Panc1 (cell line): ENCODE results near the gene ZNF222. TPM values are rescaled to one million over a fixed set of nuclear protein-coding genes. Genes with fewer than 3 reads are reported as not detected.
A peak's percentile ranks its signal among the peaks of the same experiment; 100 is the strongest.

ENCODE experiments used
- ATAC-seq: fragments of 200-7000 bp; cut with Tn5 transposase; 2 replicates; pipeline ENCODE4 v1.9.1; 2020; ENCODE audit warnings: mild to moderate bottlenecking, moderate library complexity
- BruUV-seq: library from RNA; stranded (reverse); fragments of 400-500 nt; replicated peaks from 2 replicates; lab custom pipeline; 2021; lab: Mats Ljungman, UMichigan
- CTCF ChIA-PET: fragments of 300-600 bp; sonication (Branson Sonifier 250); formaldehyde crosslinking; loops from one replicate; lab custom pipeline; 2022; ENCODE audit warnings: antibody characterized with exemption; lab: Charles Lee
- POLR2A ChIA-PET: fragments of 300-600 bp; sonication (Branson Sonifier 250); formaldehyde crosslinking; loops from one replicate; lab custom pipeline; 2022; ENCODE audit warnings: antibody characterized with exemption; lab: Charles Lee
- DNase-seq: peaks from one replicate; pipeline ENCODE4 v3.0.0-alpha.2; 2010; ENCODE audit warnings: low read depth, low spot score
- H3K27ac ChIP-seq: 2 replicates; pipeline ENCODE4 v1.5.1; 2011; ENCODE audit warnings: mild to moderate bottlenecking, low read length, inconsistent platforms
- H3K27me3 ChIP-seq: fragments of 200-500 bp; sonication (Bioruptor generic); 2 replicates; pipeline ENCODE4 v1.6.0; 2014; ENCODE audit warnings: low read length, inconsistent platforms; ENCODE audit not compliant: control insufficient read depth, insufficient read depth
- H3K36me3 ChIP-seq: fragments of 200-500 bp; sonication (Bioruptor generic); 2 replicates; pipeline ENCODE4 v1.5.1; 2014; ENCODE audit warnings: inconsistent platforms, mild to moderate bottlenecking, low read length, moderate library complexity; ENCODE audit not compliant: control insufficient read depth, insufficient read depth
- H3K4me1 ChIP-seq: 2 replicates; pipeline ENCODE4 v1.5.1; 2011; ENCODE audit warnings: inconsistent platforms, mild to moderate bottlenecking, low read length, moderate library complexity; ENCODE audit not compliant: control insufficient read depth, insufficient read depth
- H3K4me3 ChIP-seq, 2 experiments: 2 replicates each; pipeline ENCODE4 v1.5.1; 2011 to 2012; ENCODE audit warnings: low read depth in 2 of 2, low read length in 2 of 2, mild to moderate bottlenecking in 2 of 2, inconsistent platforms in 1 of 2, moderate library complexity in 1 of 2
- H3K9me3 ChIP-seq: fragments of 200-500 bp; sonication (Bioruptor generic); 2 replicates; pipeline ENCODE4 v1.5.1; 2014; ENCODE audit warnings: low read depth, mild to moderate bottlenecking, inconsistent platforms, low read length, moderate library complexity; ENCODE audit not compliant: control insufficient read depth, insufficient read depth
- POLR2AphosphoS5 ChIP-seq: IDR thresholded peaks from 2 replicates; pipeline ENCODE4 v1.6.1; 2012; ENCODE audit warnings: mild to moderate bottlenecking, low read depth, low read length, moderate library complexity
- SIN3A ChIP-seq: IDR thresholded peaks from 2 replicates; pipeline ENCODE4 v1.6.1; 2012; ENCODE audit warnings: low read depth, mild to moderate bottlenecking, low read length, moderate library complexity, borderline replicate concordance; ENCODE audit not compliant: insufficient read depth
- TCF7L2 ChIP-seq: IDR thresholded peaks from 2 replicates; pipeline ENCODE4 v1.6.1; 2011; ENCODE audit warnings: mild to moderate bottlenecking, low read depth, low read length, inconsistent platforms
- in situ Hi-C: cut with HindIII; loops from 2 replicates; pipeline ENCODE4 v1.10.0; 2016; ENCODE audit warnings: low sequenced_read_pairs, low pct_unique_long_range_greater_than_20kb
- intact Hi-C: fragments of 100-400 bp; cut with micrococcal nuclease; formaldehyde crosslinking; loops from one replicate; pipeline ENCODE4 v1.10.0; 2022; ENCODE audit not compliant: unreplicated experiment
- total RNA-seq: library from RNA; stranded (reverse); gene quantifications from one replicate; pipeline ENCODE4 v1.2.1, GENCODE V29; 2021; ENCODE audit not compliant: unreplicated experiment
- TF ChIP-seq, protein P1 (sequence below): fragments of 450-650 bp; IDR thresholded peaks from 2 replicates; pipeline ENCODE4 v1.5.1; 2017; ENCODE audit warnings: mild to moderate bottlenecking
- TF ChIP-seq, protein P2 (sequence below), 2 experiments: IDR thresholded peaks; 2 replicates each; pipeline ENCODE4 v1.6.1; 2011 to 2012; ENCODE audit warnings: low read depth in 2 of 2, control low read depth in 1 of 2, low read length in 1 of 2, mild to moderate bottlenecking in 1 of 2, moderate library complexity in 1 of 2; ENCODE audit not compliant: insufficient read depth in 1 of 2

Gene ZNF222
- total RNA-seq, 1 experiment from 2014 or later: 3.1 TPM

- ChIA-PET CTCF (no interaction called here), POLR2A (interaction anchor here (0.7 kb wide), 1 partner anchor 450 kb away, joined by 4 read pairs; no protein-coding TSS in a partner anchor)
- Histone ChIP-seq H3K36me3 (no peaks in the 10 kb centered on the region), H3K4me1 (no peaks in the 10 kb centered on the region), H3K27ac (peak overlapping the region; percentile 78), H3K4me3 (peak overlapping the region; percentile 65 to 82), H3K27me3 (no peaks in the 10 kb centered on the region), H3K9me3 (peaks cover 2% of the 10 kb centered on the region; the same call in 1 of the 2 replicates)
- peak; percentile 54 for ATAC-seq
- TSS peak; percentile 80 for BruUV-seq
- TF ChIP-seq, protein P1, sequence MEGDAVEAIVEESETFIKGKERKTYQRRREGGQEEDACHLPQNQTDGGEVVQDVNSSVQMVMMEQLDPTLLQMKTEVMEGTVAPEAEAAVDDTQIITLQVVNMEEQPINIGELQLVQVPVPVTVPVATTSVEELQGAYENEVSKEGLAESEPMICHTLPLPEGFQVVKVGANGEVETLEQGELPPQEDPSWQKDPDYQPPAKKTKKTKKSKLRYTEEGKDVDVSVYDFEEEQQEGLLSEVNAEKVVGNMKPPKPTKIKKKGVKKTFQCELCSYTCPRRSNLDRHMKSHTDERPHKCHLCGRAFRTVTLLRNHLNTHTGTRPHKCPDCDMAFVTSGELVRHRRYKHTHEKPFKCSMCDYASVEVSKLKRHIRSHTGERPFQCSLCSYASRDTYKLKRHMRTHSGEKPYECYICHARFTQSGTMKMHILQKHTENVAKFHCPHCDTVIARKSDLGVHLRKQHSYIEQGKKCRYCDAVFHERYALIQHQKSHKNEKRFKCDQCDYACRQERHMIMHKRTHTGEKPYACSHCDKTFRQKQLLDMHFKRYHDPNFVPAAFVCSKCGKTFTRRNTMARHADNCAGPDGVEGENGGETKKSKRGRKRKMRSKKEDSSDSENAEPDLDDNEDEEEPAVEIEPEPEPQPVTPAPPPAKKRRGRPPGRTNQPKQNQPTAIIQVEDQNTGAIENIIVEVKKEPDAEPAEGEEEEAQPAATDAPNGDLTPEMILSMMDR: no peak
- TF ChIP-seq, protein P2, sequence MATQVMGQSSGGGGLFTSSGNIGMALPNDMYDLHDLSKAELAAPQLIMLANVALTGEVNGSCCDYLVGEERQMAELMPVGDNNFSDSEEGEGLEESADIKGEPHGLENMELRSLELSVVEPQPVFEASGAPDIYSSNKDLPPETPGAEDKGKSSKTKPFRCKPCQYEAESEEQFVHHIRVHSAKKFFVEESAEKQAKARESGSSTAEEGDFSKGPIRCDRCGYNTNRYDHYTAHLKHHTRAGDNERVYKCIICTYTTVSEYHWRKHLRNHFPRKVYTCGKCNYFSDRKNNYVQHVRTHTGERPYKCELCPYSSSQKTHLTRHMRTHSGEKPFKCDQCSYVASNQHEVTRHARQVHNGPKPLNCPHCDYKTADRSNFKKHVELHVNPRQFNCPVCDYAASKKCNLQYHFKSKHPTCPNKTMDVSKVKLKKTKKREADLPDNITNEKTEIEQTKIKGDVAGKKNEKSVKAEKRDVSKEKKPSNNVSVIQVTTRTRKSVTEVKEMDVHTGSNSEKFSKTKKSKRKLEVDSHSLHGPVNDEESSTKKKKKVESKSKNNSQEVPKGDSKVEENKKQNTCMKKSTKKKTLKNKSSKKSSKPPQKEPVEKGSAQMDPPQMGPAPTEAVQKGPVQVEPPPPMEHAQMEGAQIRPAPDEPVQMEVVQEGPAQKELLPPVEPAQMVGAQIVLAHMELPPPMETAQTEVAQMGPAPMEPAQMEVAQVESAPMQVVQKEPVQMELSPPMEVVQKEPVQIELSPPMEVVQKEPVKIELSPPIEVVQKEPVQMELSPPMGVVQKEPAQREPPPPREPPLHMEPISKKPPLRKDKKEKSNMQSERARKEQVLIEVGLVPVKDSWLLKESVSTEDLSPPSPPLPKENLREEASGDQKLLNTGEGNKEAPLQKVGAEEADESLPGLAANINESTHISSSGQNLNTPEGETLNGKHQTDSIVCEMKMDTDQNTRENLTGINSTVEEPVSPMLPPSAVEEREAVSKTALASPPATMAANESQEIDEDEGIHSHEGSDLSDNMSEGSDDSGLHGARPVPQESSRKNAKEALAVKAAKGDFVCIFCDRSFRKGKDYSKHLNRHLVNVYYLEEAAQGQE (IDR thresholded peaks at IDR 0.05; ENCODE audit: insufficient read depth in 1 of 2, low read depth in 2 of 2, low read length in 1 of 2): no peak
- TF ChIP-seq SIN3A: no peak
- no peak for TF ChIP-seq TCF7L2
- TF ChIP-seq POLR2AphosphoS5: no peak
- intact Hi-C loops (no loop called here), in situ Hi-C loops (no loop called here)
- DNase-seq: no peak
These were observed 40.5 kb upstream of the ZNF222 start for GRCh38 chr19:43984687-43985000.

DNA sequence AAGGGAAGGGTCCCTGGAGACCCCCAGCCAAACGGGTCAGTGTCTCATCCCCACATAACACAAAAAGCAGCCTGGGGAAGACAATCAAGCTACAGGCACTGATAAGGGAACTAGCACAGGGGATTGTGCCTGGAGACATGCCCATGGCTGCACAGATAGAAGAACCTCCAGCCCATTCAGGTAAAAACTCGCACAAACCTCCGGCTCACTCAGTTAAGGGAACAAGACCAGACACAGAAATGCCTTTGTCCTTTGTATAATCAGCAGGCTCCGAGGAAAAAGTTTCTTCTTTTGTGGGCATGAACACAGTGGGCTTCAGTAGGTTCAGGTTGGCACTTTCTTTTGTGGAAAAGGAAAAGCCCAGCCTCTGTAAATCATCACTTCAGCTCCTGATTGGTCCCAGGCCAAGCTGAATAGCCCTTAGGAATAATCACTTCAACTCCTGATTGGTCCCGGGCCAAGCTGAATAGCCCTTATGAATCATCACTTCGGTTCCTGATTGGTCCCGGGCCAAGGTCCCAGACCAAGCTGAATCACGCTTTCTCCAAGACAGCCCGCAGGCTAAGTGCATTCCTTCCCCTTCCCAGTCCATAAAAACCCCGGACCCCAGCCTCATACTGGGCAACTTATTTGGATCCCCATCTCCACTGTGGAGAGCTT lies 27.4 kb upstream of the ZNF222 start:
- in situ Hi-C loops (no loop called here), intact Hi-C loops (no loop called here)
- ATAC-seq (no peak), DNase-seq (no peak)
- BruUV-seq: no TSS peak
- Histone ChIP-seq H3K27me3 (no peaks in the 10 kb centered on the region), H3K9me3 (no peaks in the 10 kb centered on the region; the same call in 1 of the 2 replicates), H3K27ac (no peak overlapping the region), H3K36me3 (peaks cover 3% of the 10 kb centered on the region; the same call in 1 of the 2 replicates), H3K4me1 (no peaks in the 10 kb centered on the region; the same call in 1 of the 2 replicates), H3K4me3 (no peak overlapping the region)
- no peak for TF ChIP-seq POLR2AphosphoS5
- TF ChIP-seq, protein P2 (IDR thresholded peaks at IDR 0.05; ENCODE audit: insufficient read depth in 1 of 2, low read depth in 2 of 2, low read length in 1 of 2): no peak
- TF ChIP-seq, protein P1: no peak
- TF ChIP-seq TCF7L2: no peak
- TF ChIP-seq SIN3A: no peak
- ChIA-PET POLR2A (no interaction called here), CTCF (no interaction called here)
